22Rv1 (cell line): ENCODE results near the gene FGFBP3.

Experiments
- H3K27ac ChIP-seq: fragments of 450-650 bp; 2 replicates; pipeline ENCODE4 v1.5.1; 2017
- CTCF ChIP-seq: fragments of 450-650 bp; IDR thresholded peaks from 2 replicates; pipeline ENCODE4 v1.5.1; 2017; ENCODE audit warnings: mild to moderate bottlenecking
- ZFX ChIP-seq: fragments of 450-650 bp; IDR thresholded peaks from 2 replicates; pipeline ENCODE4 v1.6.1; 2017; ENCODE audit warnings: antibody characterized with exemption, borderline replicate concordance

Gene FGFBP3

GRCh38 chr10:91939653-91940052, 30.4 kb upstream of the FGFBP3 start:
- no peak overlapping the region for H3K27ac ChIP-seq
- no peak for TF ChIP-seq ZFX

- no peak for TF ChIP-seq CTCF
- TF ChIP-seq ZFX = no peak
- H3K27ac ChIP-seq = no peak overlapping the region
Observed at GRCh38 chr10:91935886-91936285, 26.6 kb upstream of the FGFBP3 start.

- 0 out of 2 replicates have a peak overlapping the region, but pooled peaks have one; percentile 28 for H3K27ac ChIP-seq
- TF ChIP-seq CTCF = no peak
- TF ChIP-seq ZFX = no peak
Observed at GRCh38 chr10:91932737-91933136, 23.5 kb upstream of the FGFBP3 start.

- TF ChIP-seq ZFX (no peak), CTCF (no peak)
- H3K27ac ChIP-seq = peak overlapping the region; percentile 41
Observed at GRCh38 chr10:91931526-91932190, 22.4 kb upstream of the FGFBP3 start.

- TF ChIP-seq ZFX (no peak), CTCF (no peak)
- peak overlapping the region; percentile 41 for H3K27ac ChIP-seq
Observed at GRCh38 chr10:91930939-91931338, 21.7 kb upstream of the FGFBP3 start.

GRCh38 chr10:91925022-91925320, 15.7 kb upstream of the FGFBP3 start:
- no peak overlapping the region for H3K27ac ChIP-seq
- TF ChIP-seq CTCF (no peak), ZFX (no peak)

- TF ChIP-seq CTCF = no peak
- TF ChIP-seq ZFX = no peak
- H3K27ac ChIP-seq = peak overlapping the region; percentile 84
Observed at GRCh38 chr10:91924212-91925021, 15.1 kb upstream of the FGFBP3 start.
